Measurements from ENCODE around the gene FBXL2.
"Not testable (repeated sequence)": the region's sequence is repeated elsewhere in the genome, so short reads cannot be mapped to it uniquely, and the experiment has no call there.

FBXL2 gene

DNA sequence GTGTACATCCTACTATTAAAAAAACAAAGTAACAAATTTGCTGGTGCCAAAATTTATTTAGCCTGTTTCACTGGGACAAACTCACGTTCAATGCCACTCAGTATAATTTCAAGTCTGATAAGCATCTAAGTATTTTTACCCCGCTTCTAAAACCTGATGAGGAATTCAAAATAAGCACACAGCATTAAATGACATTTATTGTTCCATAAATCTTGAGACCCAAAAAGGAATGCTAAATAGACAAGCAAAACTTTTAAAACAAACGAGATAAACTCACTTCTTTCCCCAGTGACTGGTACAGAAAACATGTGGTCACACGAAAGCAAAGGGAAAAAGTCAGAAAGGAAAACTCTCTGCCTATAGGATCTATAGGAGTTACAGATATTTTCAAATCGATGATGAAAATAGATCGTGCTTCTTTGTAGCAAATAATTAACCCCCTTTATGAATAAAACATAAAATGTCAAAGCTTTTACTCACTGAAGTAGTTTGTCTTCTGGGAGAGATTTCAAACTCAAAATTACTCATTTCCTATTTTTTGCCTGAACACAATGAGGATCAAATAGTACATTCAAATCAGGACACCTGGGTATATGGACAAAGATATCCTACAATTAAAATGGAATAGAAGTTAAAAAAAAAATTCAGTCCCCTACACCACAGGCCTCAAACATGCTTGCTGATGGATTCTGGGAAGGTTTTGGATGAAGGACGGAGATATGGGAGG, 111.3 kb downstream of the FBXL2 start:
- Mint-ChIP-seq H3K27me3 (no peaks in the 10 kb centered on the region), H3K4me1 (ENCODE audit: low read depth) (peaks cover 30% of the 10 kb centered on the region), H3K27ac (peak overlapping the region; percentile 43), H3K9me3 (no peaks in the 10 kb centered on the region), H3K36me3 (ENCODE audit: low read depth) (peaks cover 66% of the 10 kb centered on the region), H3K4me3 (no peak overlapping the region)

DNA sequence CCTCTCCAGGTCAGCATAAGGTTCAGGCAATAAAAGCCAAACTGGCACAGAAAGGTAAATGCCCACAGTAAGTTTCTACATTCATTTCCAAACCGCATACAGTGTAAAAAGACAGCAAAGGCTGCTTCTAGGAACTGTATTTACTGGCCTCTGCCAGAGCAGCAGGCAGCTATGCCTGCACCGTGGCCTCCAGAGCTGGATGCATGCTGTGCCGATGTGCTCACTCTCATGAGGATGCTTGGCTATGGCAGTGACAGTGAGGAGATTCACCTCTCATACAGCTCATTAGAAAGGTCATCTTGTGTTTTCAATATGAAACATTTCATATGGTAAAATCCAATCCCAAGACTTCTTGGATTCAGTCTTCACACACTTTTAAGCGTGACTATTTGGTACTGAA, 112.7 kb downstream of the FBXL2 start:
- H3K9me3 Mint-ChIP-seq, result no peaks in the 10 kb centered on the region
- H3K27me3 Mint-ChIP-seq, result no peaks in the 10 kb centered on the region
- no peak overlapping the region for H3K4me3 Mint-ChIP-seq
- H3K4me1 Mint-ChIP-seq (ENCODE audit: low read depth), result peaks cover 28% of the 10 kb centered on the region
- peak overlapping the region; percentile 27 for H3K27ac Mint-ChIP-seq
- peaks cover 70% of the 10 kb centered on the region for H3K36me3 Mint-ChIP-seq (ENCODE audit: low read depth)

- no peaks in the 10 kb centered on the region for H3K27me3 Mint-ChIP-seq
- peaks cover 14% of the 10 kb centered on the region for H3K4me1 Mint-ChIP-seq (ENCODE audit: low read depth)
- H3K36me3 Mint-ChIP-seq (ENCODE audit: low read depth), result peaks cover 77% of the 10 kb centered on the region
- H3K27ac Mint-ChIP-seq, result peak overlapping the region; percentile 36
- H3K4me3 Mint-ChIP-seq, result no peak overlapping the region
- no peaks in the 10 kb centered on the region for H3K9me3 Mint-ChIP-seq
These were observed 114.2 kb downstream of the FBXL2 start for GRCh38 chr3:33391255-33391995.

DNA sequence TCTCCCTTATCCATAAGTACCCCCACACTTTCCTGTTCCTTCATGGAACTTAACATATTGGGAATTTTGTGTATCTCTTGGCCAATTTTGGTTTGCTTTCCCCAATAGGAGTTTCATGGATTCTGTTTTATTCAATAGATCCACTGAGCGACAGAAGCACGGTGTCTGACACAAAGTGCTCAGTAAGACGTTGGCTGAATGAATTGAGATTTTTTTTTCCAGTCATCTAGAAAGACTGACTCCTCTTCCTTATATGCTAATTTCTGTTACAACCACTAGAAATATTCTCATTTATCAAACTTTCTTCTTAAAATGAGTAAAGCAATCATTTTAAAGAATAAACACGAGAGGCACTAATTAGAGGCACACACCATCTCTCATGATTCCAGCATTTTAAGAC, 114.9 kb downstream of the FBXL2 start:
- no peaks in the 10 kb centered on the region for H3K27me3 Mint-ChIP-seq
- H3K27ac Mint-ChIP-seq, result peak overlapping the region; percentile 36
- peaks cover 10% of the 10 kb centered on the region for H3K4me1 Mint-ChIP-seq (ENCODE audit: low read depth)
- no peaks in the 10 kb centered on the region for H3K9me3 Mint-ChIP-seq
- H3K36me3 Mint-ChIP-seq (ENCODE audit: low read depth), result peaks cover 77% of the 10 kb centered on the region
- no peak overlapping the region for H3K4me3 Mint-ChIP-seq

- H3K27me3 Mint-ChIP-seq, result no peaks in the 10 kb centered on the region
- H3K4me1 Mint-ChIP-seq (ENCODE audit: low read depth), result peaks cover 10% of the 10 kb centered on the region
- peak overlapping the region; percentile 8 for H3K27ac Mint-ChIP-seq
- H3K36me3 Mint-ChIP-seq (ENCODE audit: low read depth), result peaks cover 83% of the 10 kb centered on the region
- H3K9me3 Mint-ChIP-seq, result no peaks in the 10 kb centered on the region
- no peak overlapping the region for H3K4me3 Mint-ChIP-seq
These were observed 115.5 kb downstream of the FBXL2 start for GRCh38 chr3:33392703-33393125.

DNA sequence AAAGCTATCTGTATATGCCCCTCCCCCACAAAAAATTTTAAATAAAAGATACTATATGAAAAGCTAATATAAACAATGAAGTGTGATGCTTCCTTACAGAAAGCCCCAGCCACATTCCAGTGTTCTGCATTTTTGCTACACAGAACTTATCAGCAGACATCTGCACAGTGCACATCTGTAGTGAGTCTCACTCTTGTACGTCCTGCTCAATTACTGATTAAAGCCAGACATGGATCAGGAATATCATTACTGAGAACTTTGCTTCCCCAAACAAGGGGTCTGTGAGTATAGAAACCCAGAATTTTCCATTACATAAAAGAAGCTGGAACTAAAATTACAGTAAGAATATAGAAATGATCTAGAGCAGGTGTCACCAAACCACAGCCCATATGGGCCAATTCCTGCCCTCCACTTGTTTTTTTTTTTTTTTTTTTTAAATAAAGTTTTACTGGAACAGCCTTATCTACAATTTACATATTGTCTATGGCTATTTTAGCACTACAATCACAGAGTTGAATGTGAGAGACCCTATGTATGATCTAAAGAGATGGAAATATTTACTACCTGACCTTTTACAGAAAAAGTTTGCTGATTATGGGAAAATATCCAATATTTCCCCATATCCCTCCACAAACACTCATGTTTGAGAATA, 117.3 kb downstream of the FBXL2 start:
- Mint-ChIP-seq H3K9me3 (no peaks in the 10 kb centered on the region), H3K27ac (no peak overlapping the region), H3K36me3 (ENCODE audit: low read depth) (peaks cover 83% of the 10 kb centered on the region), H3K4me1 (ENCODE audit: low read depth) (peaks cover 10% of the 10 kb centered on the region), H3K27me3 (no peaks in the 10 kb centered on the region), H3K4me3 (no peak overlapping the region)

GRCh38 chr3:33395900-33396299, 118.7 kb downstream of the FBXL2 start:
- H3K4me3 Mint-ChIP-seq, result no peak overlapping the region
- no peaks in the 10 kb centered on the region for H3K27me3 Mint-ChIP-seq
- no peak overlapping the region for H3K27ac Mint-ChIP-seq
- H3K9me3 Mint-ChIP-seq, result no peaks in the 10 kb centered on the region
- H3K36me3 Mint-ChIP-seq (ENCODE audit: low read depth), result peaks cover 79% of the 10 kb centered on the region
- H3K4me1 Mint-ChIP-seq (ENCODE audit: low read depth), result peaks cover 10% of the 10 kb centered on the region

DNA sequence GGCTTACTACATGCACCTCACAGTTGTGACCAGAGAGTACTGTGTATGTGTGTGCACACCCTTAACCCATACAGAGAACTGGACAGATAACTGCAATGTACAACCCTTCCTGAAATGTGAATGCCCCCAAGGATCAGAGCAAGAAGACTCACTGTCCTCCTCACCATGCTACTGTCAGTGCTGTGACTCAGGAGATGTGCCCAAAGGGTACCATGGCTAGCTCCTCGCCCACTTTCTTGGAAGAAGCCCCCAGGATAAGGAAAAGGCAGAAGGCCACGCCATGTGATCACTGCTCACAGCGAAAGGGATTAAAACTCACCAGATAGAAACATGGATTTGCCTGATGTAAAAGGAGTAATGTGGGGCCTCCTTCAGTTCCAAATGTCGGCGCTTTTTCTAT, 121.2 kb downstream of the FBXL2 start:
- Mint-ChIP-seq H3K4me3 (no peak overlapping the region), H3K4me1 (ENCODE audit: low read depth) (no peaks in the 10 kb centered on the region), H3K27me3 (no peaks in the 10 kb centered on the region), H3K9me3 (no peaks in the 10 kb centered on the region), H3K36me3 (ENCODE audit: low read depth) (peaks cover 78% of the 10 kb centered on the region), H3K27ac (no peak overlapping the region)

DNA sequence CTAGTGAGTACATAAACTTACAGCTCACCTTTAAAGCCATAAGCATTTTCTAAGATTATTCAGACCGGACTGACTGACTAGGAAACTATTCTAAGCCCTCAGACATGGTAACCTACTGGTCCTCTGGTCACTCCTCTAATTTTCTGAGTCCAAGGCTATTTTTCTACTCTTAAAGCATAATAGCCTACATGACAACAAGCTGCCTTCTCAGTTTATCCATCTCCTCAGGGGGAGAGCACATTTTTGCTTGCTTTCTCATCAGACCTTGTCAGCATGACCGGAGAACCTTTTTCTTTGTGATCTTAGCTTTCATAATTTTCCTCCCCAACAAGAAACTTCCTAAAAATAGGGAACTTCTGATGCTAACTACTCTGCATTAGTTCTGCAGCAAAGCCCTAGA, 124.5 kb downstream of the FBXL2 start:
- H3K4me1 Mint-ChIP-seq (ENCODE audit: low read depth), result no peaks in the 10 kb centered on the region
- H3K4me3 Mint-ChIP-seq, result no peak overlapping the region
- no peaks in the 10 kb centered on the region for H3K9me3 Mint-ChIP-seq
- H3K27ac Mint-ChIP-seq, result no peak overlapping the region
- H3K27me3 Mint-ChIP-seq, result no peaks in the 10 kb centered on the region
- H3K36me3 Mint-ChIP-seq (ENCODE audit: low read depth), result peaks cover 69% of the 10 kb centered on the region

- Mint-ChIP-seq H3K4me3 (no peak overlapping the region), H3K4me1 (ENCODE audit: low read depth) (no peaks in the 10 kb centered on the region), H3K36me3 (ENCODE audit: low read depth) (peaks cover 67% of the 10 kb centered on the region), H3K27me3 (no peaks in the 10 kb centered on the region), H3K9me3 (no peaks in the 10 kb centered on the region), H3K27ac (no peak overlapping the region)
These were observed 125.7 kb downstream of the FBXL2 start for GRCh38 chr3:33402936-33403335.

- Mint-ChIP-seq H3K9me3 (no peaks in the 10 kb centered on the region), H3K27ac (no peak overlapping the region), H3K27me3 (no peaks in the 10 kb centered on the region), H3K4me1 (ENCODE audit: low read depth) (no peaks in the 10 kb centered on the region), H3K4me3 (no peak overlapping the region), H3K36me3 (ENCODE audit: low read depth) (peaks cover 71% of the 10 kb centered on the region)
These were observed 126.5 kb downstream of the FBXL2 start for GRCh38 chr3:33403756-33404155.

DNA sequence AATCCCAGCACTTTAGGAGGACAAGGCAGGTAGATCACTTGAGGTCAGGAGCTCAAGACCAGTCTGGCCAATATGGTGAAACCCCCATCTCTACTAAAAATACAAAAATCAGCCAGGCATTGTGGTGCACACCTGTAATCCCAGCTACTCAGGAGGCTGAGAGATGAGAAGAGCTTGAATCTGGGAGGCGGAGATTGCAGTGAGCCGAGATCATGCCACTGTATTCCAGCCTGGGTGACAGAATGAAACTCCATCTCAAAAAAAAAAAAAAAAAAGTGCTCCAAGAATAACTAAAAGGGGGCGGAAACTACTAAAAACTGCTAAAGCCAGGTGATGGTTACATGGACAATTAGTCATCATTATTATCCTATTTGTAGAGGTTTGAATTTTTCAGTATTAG, 133.6 kb downstream of the FBXL2 start:
- H3K27ac Mint-ChIP-seq; H3K4me1 Mint-ChIP-seq (ENCODE audit: low read depth); H3K4me3 Mint-ChIP-seq; H3K27me3 Mint-ChIP-seq; H3K9me3 Mint-ChIP-seq: not testable (repeated sequence)
- peaks cover 72% of the 10 kb centered on the region for H3K36me3 Mint-ChIP-seq (ENCODE audit: low read depth)

DNA sequence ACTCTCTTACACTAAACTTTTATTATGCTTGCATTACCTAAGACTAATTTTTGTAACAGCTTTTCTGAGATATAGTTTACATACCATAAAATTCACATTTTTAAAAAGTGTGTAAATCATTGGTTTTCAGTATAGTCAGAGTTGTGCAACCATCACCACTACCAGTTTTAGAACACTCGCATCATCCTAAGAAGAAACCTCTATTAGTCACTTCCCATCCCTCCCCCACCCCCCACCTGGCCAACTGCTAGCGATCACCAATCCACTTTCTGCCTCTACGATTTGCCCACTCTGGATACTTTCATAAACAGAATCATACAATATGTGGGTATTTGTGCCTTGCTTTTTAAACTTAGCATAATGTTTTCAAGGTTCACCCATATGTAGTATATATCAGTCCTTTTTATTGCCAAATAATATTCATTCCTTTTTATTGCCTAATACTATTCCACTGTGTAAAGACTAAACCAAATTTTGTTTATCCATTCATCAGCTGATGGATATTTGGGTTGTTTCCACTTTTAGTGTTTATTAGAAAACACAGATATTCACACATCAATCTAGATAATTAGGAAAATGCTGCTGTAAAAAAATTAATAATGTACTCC, 139.9 kb downstream of the FBXL2 start:
- H3K36me3 Mint-ChIP-seq (ENCODE audit: low read depth), result peaks cover 78% of the 10 kb centered on the region
- peaks cover 22% of the 10 kb centered on the region for H3K4me1 Mint-ChIP-seq (ENCODE audit: low read depth)
- H3K9me3 Mint-ChIP-seq, result no peaks in the 10 kb centered on the region
- H3K27me3 Mint-ChIP-seq, result no peaks in the 10 kb centered on the region
- peak overlapping the region; percentile 59 for H3K27ac Mint-ChIP-seq
- no peak overlapping the region for H3K4me3 Mint-ChIP-seq

DNA sequence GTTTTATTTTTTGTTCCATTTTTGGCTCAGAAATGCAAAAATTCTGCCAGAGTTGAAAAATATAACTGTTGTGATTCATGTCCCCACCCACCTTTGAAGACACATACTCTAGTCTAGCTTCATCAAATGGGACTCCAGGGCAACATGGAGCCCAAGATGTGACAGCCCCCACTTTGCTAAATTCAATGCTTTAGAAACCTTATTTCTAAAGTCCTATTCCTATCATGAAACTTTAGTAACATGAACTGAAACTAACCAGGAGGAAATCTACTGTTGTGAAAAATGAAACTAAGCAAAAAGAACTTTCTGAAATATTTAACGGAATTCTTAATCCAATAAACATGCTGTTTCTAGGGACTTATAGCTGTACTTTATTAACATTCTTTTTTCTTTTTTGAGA, 142.7 kb downstream of the FBXL2 start:
- no peak overlapping the region for H3K4me3 Mint-ChIP-seq
- H3K27me3 Mint-ChIP-seq, result no peaks in the 10 kb centered on the region
- peaks cover 76% of the 10 kb centered on the region for H3K36me3 Mint-ChIP-seq (ENCODE audit: low read depth)
- H3K4me1 Mint-ChIP-seq (ENCODE audit: low read depth), result peaks cover 22% of the 10 kb centered on the region
- no peak overlapping the region for H3K27ac Mint-ChIP-seq
- H3K9me3 Mint-ChIP-seq, result no peaks in the 10 kb centered on the region

DNA sequence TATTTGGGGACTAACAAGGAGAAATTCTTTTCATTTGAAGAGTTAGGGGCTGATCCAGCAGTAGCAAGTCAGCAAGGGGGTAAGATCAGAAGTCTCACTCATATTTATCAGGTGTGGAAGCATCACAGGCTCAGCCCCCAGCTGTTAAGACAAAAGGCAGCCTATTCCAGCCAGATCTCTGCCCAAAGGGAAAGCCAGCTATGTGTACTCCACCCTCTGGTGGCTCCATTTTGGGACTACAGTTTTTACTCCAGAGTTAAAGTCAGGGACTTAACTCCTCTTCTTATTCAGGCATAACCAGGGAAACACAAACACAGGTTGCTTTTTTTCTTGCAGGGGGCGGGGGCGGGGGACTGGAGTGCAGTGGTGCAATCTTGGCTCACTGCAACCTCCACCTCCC, 143.7 kb downstream of the FBXL2 start:
- Mint-ChIP-seq H3K4me1 (ENCODE audit: low read depth) (peaks cover 22% of the 10 kb centered on the region), H3K27ac (no peak overlapping the region), H3K36me3 (ENCODE audit: low read depth) (peaks cover 71% of the 10 kb centered on the region), H3K4me3 (no peak overlapping the region), H3K9me3 (no peaks in the 10 kb centered on the region), H3K27me3 (no peaks in the 10 kb centered on the region)
